GM12801 (cell line): ENCODE data around the gene FBXO24.

ENCODE experiments used
- CTCF ChIP-seq: IDR thresholded peaks from one replicate; pipeline ENCODE4 v1.5.1; 2011; ENCODE audit warnings: control low read depth; ENCODE audit not compliant: insufficient read length; ENCODE audit errors: extremely low read depth

The FBXO24 gene

GRCh38 chr7:100565133-100565571, 21.0 kb upstream of the FBXO24 start:
- no peak for TF ChIP-seq CTCF

GRCh38 chr7:100566018-100566531, 20.1 kb upstream of the FBXO24 start:
- no peak for TF ChIP-seq CTCF

- TF ChIP-seq CTCF, result no peak
These were observed 18.9 kb upstream of the FBXO24 start for GRCh38 chr7:100567031-100567730.

GRCh38 chr7:100567751-100568175, 18.4 kb upstream of the FBXO24 start:
- no peak for TF ChIP-seq CTCF

- no peak for TF ChIP-seq CTCF
These were observed 17.8 kb upstream of the FBXO24 start for GRCh38 chr7:100568176-100568895.

- no peak for TF ChIP-seq CTCF
These were observed 17.0 kb upstream of the FBXO24 start for GRCh38 chr7:100568896-100569844.
